GM18520 (cell line): ENCODE data around the gene GLT1D1.

Experiments used
- ATAC-seq: cut with Tn5 transposase; IDR thresholded peaks from one replicate; pipeline ENCODE4 v1.9.1; 2021; ENCODE audit not compliant: unreplicated experiment

GLT1D1 gene

GRCh38 chr12:128959901-128960300 lies 106.6 kb downstream of the GLT1D1 start:
- ATAC-seq, result no peak

GRCh38 chr12:128961308-128961902 lies 108.1 kb downstream of the GLT1D1 start:
- no peak for ATAC-seq

GRCh38 chr12:128961957-128962356 lies 108.7 kb downstream of the GLT1D1 start:
- ATAC-seq, result no peak

GRCh38 chr12:128966203-128966810 lies 113.0 kb downstream of the GLT1D1 start:
- no peak for ATAC-seq

GRCh38 chr12:128968668-128969067 lies 115.4 kb downstream of the GLT1D1 start:
- ATAC-seq, result no peak

GRCh38 chr12:128969480-128970055 lies 116.3 kb downstream of the GLT1D1 start:
- ATAC-seq, result no peak

- no peak for ATAC-seq
Observed at GRCh38 chr12:128970110-128970509, 116.8 kb downstream of the GLT1D1 start.

GRCh38 chr12:128970941-128971340 lies 117.7 kb downstream of the GLT1D1 start:
- no peak for ATAC-seq

- ATAC-seq, result no peak
Observed at GRCh38 chr12:128971802-128972201, 118.5 kb downstream of the GLT1D1 start.

- no peak for ATAC-seq
Observed at GRCh38 chr12:128973883-128974681, 120.8 kb downstream of the GLT1D1 start.

GRCh38 chr12:128974881-128975280 lies 121.6 kb downstream of the GLT1D1 start:
- ATAC-seq, result no peak

GRCh38 chr12:128976120-128976738 lies 123.0 kb downstream of the GLT1D1 start:
- ATAC-seq, result no peak

GRCh38 chr12:128977441-128977840 lies 124.2 kb downstream of the GLT1D1 start:
- ATAC-seq, result no peak

- no peak for ATAC-seq
Observed at GRCh38 chr12:128978067-128978466, 124.8 kb downstream of the GLT1D1 start.

GRCh38 chr12:128980623-128981022 lies 127.3 kb downstream of the GLT1D1 start:
- ATAC-seq, result no peak

GRCh38 chr12:128981971-128982533 lies 128.8 kb downstream of the GLT1D1 start:
- ATAC-seq, result no peak

GRCh38 chr12:128982933-128983332 lies 129.7 kb downstream of the GLT1D1 start:
- ATAC-seq, result no peak

- ATAC-seq, result no peak
Observed at GRCh38 chr12:128983371-128983770, 130.1 kb downstream of the GLT1D1 start.

- no peak for ATAC-seq
Observed at GRCh38 chr12:128986957-128987356, 133.7 kb downstream of the GLT1D1 start.

GRCh38 chr12:128989287-128989686 lies 136.0 kb downstream of the GLT1D1 start:
- no peak for ATAC-seq

- ATAC-seq, result no peak
Observed at GRCh38 chr12:128991716-128992115, 138.4 kb downstream of the GLT1D1 start.
